Measurements from ENCODE around the gene BANP. TPM values are rescaled to one million over a fixed set of nuclear protein-coding genes. Genes with fewer than 3 reads are reported as not detected.
"Not testable (repeated sequence)": the region's sequence is repeated elsewhere in the genome, so short reads cannot be mapped to it uniquely, and the experiment has no call there.

BANP gene
- total RNA-seq, 3 donors from 2014 or later (not counting 1 experiment from before 2014, with no cell fraction given): 88.8 to 117 (median 117) TPM

GRCh38 chr16:88052661-88053060 is 101.4 kb downstream of the BANP start:
- WGBS (ENCODE audit: insufficient coverage): 67% methylated on average over 2 of the region's 2 CpGs
- H3K9me3 ChIP-seq (ENCODE audit: control insufficient read depth, insufficient read depth, low read length): no peaks in the 10 kb centered on the region
- H3K9me3 Mint-ChIP-seq: no peaks in the 10 kb centered on the region
- H3K36me3 ChIP-seq (ENCODE audit: control insufficient read depth, insufficient read depth, low read length): peaks cover 15% of the 10 kb centered on the region
- no peak overlapping the region for H3K4me3 ChIP-seq (ENCODE audit: low read length)
- no peaks in the 10 kb centered on the region for H3K27me3 Mint-ChIP-seq (ENCODE audit: low read depth in 2 of 2)
- no peaks in the 10 kb centered on the region for H3K4me1 ChIP-seq (ENCODE audit: control insufficient read depth, insufficient read depth, low read length)
- no peaks in the 10 kb centered on the region for H3K36me3 Mint-ChIP-seq
- DNase-seq (no peak), ATAC-seq (peak in 1 of 3 donors; percentile 34)
- H3K27ac ChIP-seq (ENCODE audit: low read length): peak overlapping the region; percentile 28
- intact Hi-C loops (cut with micrococcal nuclease): no loop called here
- H3K4me1 Mint-ChIP-seq: no peaks in the 10 kb centered on the region
- H3K27ac Mint-ChIP-seq: no peak overlapping the region
- no peak for TF ChIP-seq CTCF (IDR thresholded peaks at IDR 0.05)
- H3K4me3 Mint-ChIP-seq: no peak overlapping the region
- H3K27me3 ChIP-seq (ENCODE audit: control insufficient read depth, insufficient read depth, low read length): no peaks in the 10 kb centered on the region

- H3K4me3 ChIP-seq (ENCODE audit: low read length); H3K4me1 ChIP-seq (ENCODE audit: control insufficient read depth, insufficient read depth, low read length); H3K27me3 ChIP-seq (ENCODE audit: control insufficient read depth, insufficient read depth, low read length); H3K4me1 Mint-ChIP-seq; H3K27ac Mint-ChIP-seq; H3K9me3 Mint-ChIP-seq; H3K36me3 Mint-ChIP-seq; H3K27ac ChIP-seq (ENCODE audit: low read length); H3K27me3 Mint-ChIP-seq (ENCODE audit: low read depth in 2 of 2); intact Hi-C loops (cut with micrococcal nuclease); H3K9me3 ChIP-seq (ENCODE audit: control insufficient read depth, insufficient read depth, low read length); H3K4me3 Mint-ChIP-seq: not testable (repeated sequence)
- WGBS (ENCODE audit: insufficient coverage): 86% methylated on average over 1 of the region's 1 CpG
- DNase-seq: peak in 1 of 2 donors; percentile 24
- ATAC-seq: peak in 2 of 3 donors; percentile 21 to 29
- H3K36me3 ChIP-seq (ENCODE audit: control insufficient read depth, insufficient read depth, low read length): peaks cover 19% of the 10 kb centered on the region
Observed at GRCh38 chr16:88053479-88053878, 102.2 kb downstream of the BANP start.

GRCh38 chr16:88055356-88055755 is 104.1 kb downstream of the BANP start:
- no peaks in the 10 kb centered on the region for H3K9me3 ChIP-seq (ENCODE audit: control insufficient read depth, insufficient read depth, low read length)
- H3K4me3 ChIP-seq (ENCODE audit: low read length): no peak overlapping the region
- ATAC-seq (no peak), DNase-seq (no peak)
- H3K4me1 Mint-ChIP-seq: no peaks in the 10 kb centered on the region
- no peaks in the 10 kb centered on the region for H3K4me1 ChIP-seq (ENCODE audit: control insufficient read depth, insufficient read depth, low read length)
- H3K36me3 Mint-ChIP-seq: no peaks in the 10 kb centered on the region
- H3K4me3 Mint-ChIP-seq: no peak overlapping the region
- no peaks in the 10 kb centered on the region for H3K27me3 ChIP-seq (ENCODE audit: control insufficient read depth, insufficient read depth, low read length)
- over 99% methylated on average over 7 of the region's 7 CpGs for WGBS (ENCODE audit: insufficient coverage)
- TF ChIP-seq CTCF (IDR thresholded peaks at IDR 0.05): no peak
- H3K27me3 Mint-ChIP-seq (ENCODE audit: low read depth in 2 of 2): no peaks in the 10 kb centered on the region
- no peak overlapping the region for H3K27ac Mint-ChIP-seq
- no peaks in the 10 kb centered on the region for H3K9me3 Mint-ChIP-seq
- no peak overlapping the region for H3K27ac ChIP-seq (ENCODE audit: low read length)
- H3K36me3 ChIP-seq (ENCODE audit: control insufficient read depth, insufficient read depth, low read length): peaks cover 16% of the 10 kb centered on the region
- intact Hi-C loops (cut with micrococcal nuclease): no loop called here

- 82% methylated on average over 4 of the region's 4 CpGs for WGBS (ENCODE audit: insufficient coverage)
- Mint-ChIP-seq H3K36me3 (no peaks in the 10 kb centered on the region), H3K27me3 (ENCODE audit: low read depth in 2 of 2) (no peaks in the 10 kb centered on the region), H3K4me3 (no peak overlapping the region), H3K9me3 (no peaks in the 10 kb centered on the region), H3K27ac (no peak overlapping the region), H3K4me1 (no peaks in the 10 kb centered on the region)
- Histone ChIP-seq H3K9me3 (ENCODE audit: control insufficient read depth, insufficient read depth, low read length) (no peaks in the 10 kb centered on the region), H3K36me3 (ENCODE audit: control insufficient read depth, insufficient read depth, low read length) (peaks cover 18% of the 10 kb centered on the region), H3K4me1 (ENCODE audit: control insufficient read depth, insufficient read depth, low read length) (no peaks in the 10 kb centered on the region), H3K27me3 (ENCODE audit: control insufficient read depth, insufficient read depth, low read length) (no peaks in the 10 kb centered on the region), H3K27ac (ENCODE audit: low read length) (no peak overlapping the region), H3K4me3 (ENCODE audit: low read length) (no peak overlapping the region)
- TF ChIP-seq CTCF (IDR thresholded peaks at IDR 0.05): no peak
- ATAC-seq (no peak), DNase-seq (no peak)
- intact Hi-C loops (cut with micrococcal nuclease): no loop called here
Observed at GRCh38 chr16:88056212-88056611, 105.0 kb downstream of the BANP start.
